ENCODE results near the gene HABP2.

DNA sequence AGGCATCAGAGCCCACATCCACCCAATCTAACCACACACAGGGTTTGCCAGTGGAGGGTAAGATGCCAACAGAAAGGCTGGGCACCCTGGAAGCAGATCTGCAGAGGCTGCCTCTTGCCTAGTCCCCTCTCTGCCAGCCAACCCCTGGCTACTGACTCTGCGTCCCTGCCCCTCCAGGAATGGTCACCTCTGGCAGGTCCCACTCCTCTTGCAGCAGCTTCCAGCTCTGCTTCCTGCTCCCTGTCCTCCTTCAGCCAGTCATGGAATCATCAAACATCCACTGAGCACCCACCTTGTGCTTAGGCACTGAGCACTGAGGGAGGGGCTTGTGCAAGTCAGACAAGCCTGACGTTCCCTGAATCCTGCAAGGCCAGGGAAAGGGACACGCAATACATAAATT lies 20.1 kb upstream of the HABP2 start:
- TF ChIP-seq EP300 (IDR thresholded peaks at IDR 0.05; ENCODE audit: borderline replicate concordance in 1 of 2, low read depth in 1 of 2, low read length in 1 of 2) (no peak), SMC3 (IDR thresholded peaks at IDR 0.05; ENCODE audit: low read depth, low read length) (no peak), TAF1 (IDR thresholded peaks at IDR 0.05; ENCODE audit: borderline replicate concordance, low read depth, low read length) (no peak), CHD2 (IDR thresholded peaks at IDR 0.05; ENCODE audit: low read length, partially characterized antibody) (no peak), TEAD4 (IDR thresholded peaks at IDR 0.05; ENCODE audit: borderline replicate concordance, insufficient read depth) (no peak), CTCF (IDR thresholded peaks at IDR 0.05) (no peak), SIN3A (IDR thresholded peaks at IDR 0.05; ENCODE audit: borderline replicate concordance, low read depth, low read length) (no peak), RAD21 (IDR thresholded peaks at IDR 0.05; ENCODE audit: low read length) (no peak), EZH2phosphoT487 (IDR thresholded peaks at IDR 0.05; ENCODE audit: borderline replicate concordance, low read depth) (no peak), JUND (IDR thresholded peaks at IDR 0.05) (no peak), MXI1 (IDR thresholded peaks at IDR 0.05; ENCODE audit: low read depth, low read length) (no peak), MEF2A (IDR thresholded peaks at IDR 0.05; ENCODE audit: borderline replicate concordance, low read depth) (no peak)
- TF ChIP-seq, protein P1, sequence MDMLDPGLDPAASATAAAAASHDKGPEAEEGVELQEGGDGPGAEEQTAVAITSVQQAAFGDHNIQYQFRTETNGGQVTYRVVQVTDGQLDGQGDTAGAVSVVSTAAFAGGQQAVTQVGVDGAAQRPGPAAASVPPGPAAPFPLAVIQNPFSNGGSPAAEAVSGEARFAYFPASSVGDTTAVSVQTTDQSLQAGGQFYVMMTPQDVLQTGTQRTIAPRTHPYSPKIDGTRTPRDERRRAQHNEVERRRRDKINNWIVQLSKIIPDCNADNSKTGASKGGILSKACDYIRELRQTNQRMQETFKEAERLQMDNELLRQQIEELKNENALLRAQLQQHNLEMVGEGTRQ (IDR thresholded peaks at IDR 0.05; ENCODE audit: borderline replicate concordance, low read depth, low read length), result no peak
- TF ChIP-seq, protein P2, sequence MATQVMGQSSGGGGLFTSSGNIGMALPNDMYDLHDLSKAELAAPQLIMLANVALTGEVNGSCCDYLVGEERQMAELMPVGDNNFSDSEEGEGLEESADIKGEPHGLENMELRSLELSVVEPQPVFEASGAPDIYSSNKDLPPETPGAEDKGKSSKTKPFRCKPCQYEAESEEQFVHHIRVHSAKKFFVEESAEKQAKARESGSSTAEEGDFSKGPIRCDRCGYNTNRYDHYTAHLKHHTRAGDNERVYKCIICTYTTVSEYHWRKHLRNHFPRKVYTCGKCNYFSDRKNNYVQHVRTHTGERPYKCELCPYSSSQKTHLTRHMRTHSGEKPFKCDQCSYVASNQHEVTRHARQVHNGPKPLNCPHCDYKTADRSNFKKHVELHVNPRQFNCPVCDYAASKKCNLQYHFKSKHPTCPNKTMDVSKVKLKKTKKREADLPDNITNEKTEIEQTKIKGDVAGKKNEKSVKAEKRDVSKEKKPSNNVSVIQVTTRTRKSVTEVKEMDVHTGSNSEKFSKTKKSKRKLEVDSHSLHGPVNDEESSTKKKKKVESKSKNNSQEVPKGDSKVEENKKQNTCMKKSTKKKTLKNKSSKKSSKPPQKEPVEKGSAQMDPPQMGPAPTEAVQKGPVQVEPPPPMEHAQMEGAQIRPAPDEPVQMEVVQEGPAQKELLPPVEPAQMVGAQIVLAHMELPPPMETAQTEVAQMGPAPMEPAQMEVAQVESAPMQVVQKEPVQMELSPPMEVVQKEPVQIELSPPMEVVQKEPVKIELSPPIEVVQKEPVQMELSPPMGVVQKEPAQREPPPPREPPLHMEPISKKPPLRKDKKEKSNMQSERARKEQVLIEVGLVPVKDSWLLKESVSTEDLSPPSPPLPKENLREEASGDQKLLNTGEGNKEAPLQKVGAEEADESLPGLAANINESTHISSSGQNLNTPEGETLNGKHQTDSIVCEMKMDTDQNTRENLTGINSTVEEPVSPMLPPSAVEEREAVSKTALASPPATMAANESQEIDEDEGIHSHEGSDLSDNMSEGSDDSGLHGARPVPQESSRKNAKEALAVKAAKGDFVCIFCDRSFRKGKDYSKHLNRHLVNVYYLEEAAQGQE (IDR thresholded peaks at IDR 0.05; ENCODE audit: low read depth, low read length), result no peak

Data from SK-N-SH (cell line).